T-helper 1 cell treated with Interleukin-12 subunit alpha and Interleukin-12 subunit beta and Interleukin-4 antibody, amounts not matched to agents 30 μg/mL and 1 μg/mL, for 36 hours (primary cell): ENCODE results near the gene NOX5.

Source experiments
- H3K27ac Mint-ChIP-seq: one replicate; pipeline ENCODE4 v1.8.0; 2021; ENCODE audit warnings: mild to moderate bottlenecking, mixed read lengths
- H3K27me3 Mint-ChIP-seq: one replicate; pipeline ENCODE4 v1.8.0; 2021; ENCODE audit warnings: low read depth, mixed read lengths
- H3K36me3 Mint-ChIP-seq: one replicate; pipeline ENCODE4 v1.8.0; 2021; ENCODE audit warnings: low read depth, mixed read lengths
- H3K4me1 Mint-ChIP-seq: one replicate; pipeline ENCODE4 v1.8.0; 2021; ENCODE audit warnings: low read depth, mixed read lengths
- H3K4me3 Mint-ChIP-seq: one replicate; pipeline ENCODE4 v1.8.0; 2021; ENCODE audit warnings: mild to moderate bottlenecking, moderate library complexity, mixed read lengths
- H3K9me3 Mint-ChIP-seq: one replicate; pipeline ENCODE4 v1.8.0; 2021; ENCODE audit warnings: mixed read lengths

The NOX5 gene

DNA sequence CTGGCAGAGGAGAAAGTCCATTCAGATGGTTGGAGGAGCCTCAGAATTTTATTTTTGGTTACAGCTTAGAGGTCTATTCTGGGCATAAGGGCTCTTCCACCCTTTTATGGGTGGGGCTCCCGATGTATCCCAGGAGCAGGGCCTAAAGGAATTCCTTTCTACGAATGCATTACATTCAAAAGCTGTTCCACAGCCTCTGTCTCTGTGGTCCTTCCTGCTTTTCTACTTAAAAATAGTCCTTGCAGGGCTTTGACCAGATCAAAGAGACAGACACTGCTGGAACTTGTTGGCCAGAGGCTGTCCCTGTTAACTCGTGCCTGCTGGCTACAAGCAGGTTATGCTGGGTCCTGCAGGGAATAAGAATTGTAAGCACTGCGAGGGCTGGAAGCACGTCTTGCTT, 14.4 kb upstream of the NOX5 start:
- Mint-ChIP-seq H3K9me3 (no peaks in the 10 kb centered on the region), H3K4me3 (no peak overlapping the region), H3K27ac (no peak overlapping the region), H3K4me1 (no peaks in the 10 kb centered on the region), H3K27me3 (peaks cover 8% of the 10 kb centered on the region), H3K36me3 (no peaks in the 10 kb centered on the region)

DNA sequence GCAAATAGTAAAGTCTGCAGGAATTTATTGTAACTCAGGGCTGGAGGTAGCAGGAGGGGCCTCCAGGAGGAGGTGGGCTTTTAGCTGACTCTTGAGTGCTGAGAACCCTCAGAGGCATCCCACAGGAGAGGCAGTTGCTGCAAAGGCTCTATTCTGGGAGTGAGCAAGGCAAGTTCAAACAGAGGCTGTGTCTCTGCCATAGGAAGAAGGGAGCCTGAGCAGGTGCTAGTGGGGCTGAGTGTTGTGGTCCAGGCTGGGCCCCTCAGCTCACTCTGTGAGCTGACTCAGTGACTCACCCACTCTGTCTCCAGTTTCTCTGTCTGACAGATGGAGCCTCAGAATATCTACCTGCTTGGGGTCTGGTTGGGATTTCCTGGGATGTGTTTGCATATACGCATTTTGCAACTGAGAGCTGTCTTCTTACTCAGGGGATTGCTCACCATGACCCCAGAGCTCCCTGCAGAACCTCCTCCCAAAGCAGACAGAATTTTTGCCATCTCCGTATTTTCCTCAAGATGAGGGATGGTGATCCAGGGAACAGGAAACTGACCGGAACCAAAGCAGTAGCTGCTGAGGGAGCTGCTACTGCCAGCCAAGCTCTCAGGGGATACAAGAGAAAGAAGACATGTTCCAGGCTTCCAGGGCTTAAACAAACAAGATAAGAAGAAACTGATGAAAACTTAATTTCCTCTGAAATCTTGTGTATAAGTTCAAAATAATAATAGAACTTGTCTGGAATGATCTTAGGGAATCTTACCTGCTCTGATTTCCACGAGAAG, 13.6 kb upstream of the NOX5 start:
- Mint-ChIP-seq H3K4me1 (no peaks in the 10 kb centered on the region), H3K27ac (no peak overlapping the region), H3K36me3 (no peaks in the 10 kb centered on the region), H3K4me3 (no peak overlapping the region), H3K9me3 (no peaks in the 10 kb centered on the region), H3K27me3 (peaks cover 8% of the 10 kb centered on the region)

DNA sequence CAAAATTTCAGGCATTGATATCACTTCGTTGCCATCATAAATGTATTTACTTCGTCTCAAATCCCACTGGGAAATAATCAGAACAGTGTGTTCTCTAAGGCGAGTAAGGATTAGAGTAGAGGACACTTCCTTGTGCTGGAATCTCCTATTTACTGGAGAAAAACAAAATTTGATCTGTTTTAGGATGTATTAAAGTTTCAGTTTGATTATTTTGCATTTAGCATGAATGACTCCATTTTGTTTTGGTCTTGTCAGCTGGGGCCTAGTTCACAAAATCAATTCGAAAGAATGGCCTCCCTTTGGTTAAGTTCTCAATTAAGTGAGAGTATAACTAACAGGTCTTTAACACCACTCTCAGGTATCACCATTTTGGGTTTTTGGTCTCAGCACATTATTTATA, 11.7 kb upstream of the NOX5 start:
- H3K4me3 Mint-ChIP-seq: no peak overlapping the region
- H3K9me3 Mint-ChIP-seq: peaks cover 5% of the 10 kb centered on the region
- H3K27me3 Mint-ChIP-seq: peaks cover 8% of the 10 kb centered on the region
- no peaks in the 10 kb centered on the region for H3K4me1 Mint-ChIP-seq
- H3K36me3 Mint-ChIP-seq: no peaks in the 10 kb centered on the region
- no peak overlapping the region for H3K27ac Mint-ChIP-seq

DNA sequence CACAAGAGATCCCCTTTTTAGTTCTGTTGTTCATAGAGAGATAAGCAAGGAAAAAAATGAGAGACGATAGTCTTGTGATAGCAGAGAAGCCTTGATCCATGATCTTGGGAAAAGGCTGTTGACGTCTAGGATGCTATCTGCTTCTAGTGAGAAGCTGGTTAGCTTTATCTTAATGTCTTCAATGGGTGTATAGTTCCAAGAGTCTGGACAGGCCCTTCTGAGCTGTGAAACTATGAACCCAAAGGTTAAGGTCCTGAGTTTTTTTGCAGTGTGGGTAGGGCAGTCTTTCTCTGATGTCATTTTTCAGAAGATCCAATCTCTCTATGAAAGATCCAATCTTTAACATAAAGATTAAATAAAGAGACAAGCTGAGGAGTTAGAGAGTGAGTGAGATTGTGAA, 10.5 kb upstream of the NOX5 start:
- Mint-ChIP-seq H3K27ac (no peak overlapping the region), H3K27me3 (peaks cover 8% of the 10 kb centered on the region), H3K36me3 (no peaks in the 10 kb centered on the region), H3K9me3 (peaks cover 16% of the 10 kb centered on the region), H3K4me3 (no peak overlapping the region), H3K4me1 (no peaks in the 10 kb centered on the region)

DNA sequence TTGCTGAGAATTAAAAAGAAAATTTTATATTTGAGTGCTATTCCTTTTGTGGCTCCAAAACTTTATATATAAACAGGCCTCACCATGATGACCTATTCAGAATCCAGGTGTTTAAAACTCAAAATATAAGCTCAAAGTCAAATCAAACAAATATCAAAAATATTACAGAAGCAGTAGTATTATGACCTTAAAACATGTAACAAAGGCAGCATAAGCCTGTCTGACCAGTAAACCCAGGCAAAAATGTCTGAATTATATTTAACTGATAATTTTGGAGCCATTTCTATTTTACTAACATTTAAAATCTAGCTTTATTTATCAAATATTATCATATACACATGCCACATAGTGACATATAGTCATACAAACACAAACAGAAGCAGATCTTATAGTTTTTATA, 6.4 kb upstream of the NOX5 start:
- Mint-ChIP-seq H3K4me1 (no peaks in the 10 kb centered on the region), H3K27ac (no peak overlapping the region), H3K4me3 (no peak overlapping the region), H3K27me3 (peaks cover 8% of the 10 kb centered on the region), H3K36me3 (no peaks in the 10 kb centered on the region), H3K9me3 (peaks cover 22% of the 10 kb centered on the region)

DNA sequence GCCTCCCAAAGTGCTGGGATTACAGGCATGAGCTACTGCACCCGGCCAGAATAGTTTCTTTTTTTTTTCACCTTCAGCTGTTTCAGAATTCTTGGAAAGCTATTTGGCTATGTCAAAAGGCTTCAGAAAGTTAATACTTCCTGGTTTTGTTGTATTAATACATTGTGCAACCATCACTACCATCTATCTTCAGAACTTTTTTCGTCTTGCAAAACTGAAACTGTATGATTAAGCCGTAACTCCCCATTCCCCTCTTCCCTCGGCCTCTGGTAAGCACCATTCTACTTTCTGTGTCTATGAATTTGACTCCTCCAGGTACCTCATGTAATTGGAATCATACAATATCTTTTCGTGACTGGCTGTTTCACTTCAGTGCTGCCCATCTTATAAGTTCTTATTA, 5.2 kb upstream of the NOX5 start:
- Mint-ChIP-seq H3K27me3 (peaks cover 6% of the 10 kb centered on the region), H3K4me1 (no peaks in the 10 kb centered on the region), H3K9me3 (peaks cover 22% of the 10 kb centered on the region), H3K36me3 (no peaks in the 10 kb centered on the region), H3K27ac (no peak overlapping the region), H3K4me3 (no peak overlapping the region)

DNA sequence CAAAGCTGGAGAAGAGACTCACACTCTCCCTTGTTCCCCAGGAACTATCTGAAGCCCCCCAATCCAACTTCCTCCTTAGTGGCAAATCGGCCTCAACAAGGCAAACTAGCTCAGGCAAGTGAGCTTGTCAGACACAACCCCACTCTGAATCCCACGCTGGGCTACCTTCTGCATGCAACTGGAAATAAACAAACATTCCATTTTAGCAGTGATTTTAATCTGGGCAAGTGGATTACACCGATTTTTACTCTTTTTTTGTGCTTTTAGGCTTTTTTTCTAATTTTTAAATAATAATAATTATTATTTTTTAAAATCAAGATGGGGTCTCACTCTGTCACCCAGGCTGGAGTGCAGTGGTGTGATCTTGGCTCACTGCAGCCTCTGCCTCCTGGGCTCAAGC, 2.9 kb upstream of the NOX5 start:
- Mint-ChIP-seq H3K4me1 (no peaks in the 10 kb centered on the region), H3K9me3 (peaks cover 22% of the 10 kb centered on the region), H3K36me3 (no peaks in the 10 kb centered on the region), H3K27ac (no peak overlapping the region), H3K4me3 (no peak overlapping the region), H3K27me3 (peaks cover 6% of the 10 kb centered on the region)

DNA sequence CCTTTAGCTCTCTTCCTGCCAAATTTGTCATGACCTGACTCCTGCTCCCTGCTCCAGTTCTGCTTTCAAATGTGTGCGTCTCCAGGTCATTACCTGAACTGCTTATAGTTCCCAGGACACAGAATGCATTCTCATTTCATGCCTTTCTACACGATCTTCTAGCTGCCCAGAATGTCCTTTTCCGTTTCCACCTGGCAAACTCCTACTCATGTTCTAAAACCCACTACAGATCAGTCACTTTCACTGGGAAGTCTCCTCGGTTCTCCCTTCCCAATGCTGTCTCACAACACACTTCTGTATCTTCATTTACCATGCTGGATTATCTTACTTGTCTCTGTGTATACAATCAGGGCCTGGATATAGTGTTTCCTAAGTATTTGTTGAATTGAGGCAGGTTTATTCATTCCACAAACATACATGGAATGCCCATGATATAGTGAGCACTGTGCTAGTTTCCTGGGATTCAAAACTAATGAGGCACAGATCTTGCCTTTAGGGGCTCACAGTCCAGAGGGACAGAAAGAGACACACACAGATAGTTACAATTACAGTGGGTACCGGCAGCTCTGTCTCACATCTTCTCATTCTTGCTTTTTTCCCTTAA, 1.6 kb upstream of the NOX5 start:
- peaks cover 17% of the 10 kb centered on the region for H3K9me3 Mint-ChIP-seq
- H3K36me3 Mint-ChIP-seq: no peaks in the 10 kb centered on the region
- H3K4me3 Mint-ChIP-seq: no peak overlapping the region
- no peak overlapping the region for H3K27ac Mint-ChIP-seq
- peaks cover 6% of the 10 kb centered on the region for H3K27me3 Mint-ChIP-seq
- H3K4me1 Mint-ChIP-seq: no peaks in the 10 kb centered on the region

DNA sequence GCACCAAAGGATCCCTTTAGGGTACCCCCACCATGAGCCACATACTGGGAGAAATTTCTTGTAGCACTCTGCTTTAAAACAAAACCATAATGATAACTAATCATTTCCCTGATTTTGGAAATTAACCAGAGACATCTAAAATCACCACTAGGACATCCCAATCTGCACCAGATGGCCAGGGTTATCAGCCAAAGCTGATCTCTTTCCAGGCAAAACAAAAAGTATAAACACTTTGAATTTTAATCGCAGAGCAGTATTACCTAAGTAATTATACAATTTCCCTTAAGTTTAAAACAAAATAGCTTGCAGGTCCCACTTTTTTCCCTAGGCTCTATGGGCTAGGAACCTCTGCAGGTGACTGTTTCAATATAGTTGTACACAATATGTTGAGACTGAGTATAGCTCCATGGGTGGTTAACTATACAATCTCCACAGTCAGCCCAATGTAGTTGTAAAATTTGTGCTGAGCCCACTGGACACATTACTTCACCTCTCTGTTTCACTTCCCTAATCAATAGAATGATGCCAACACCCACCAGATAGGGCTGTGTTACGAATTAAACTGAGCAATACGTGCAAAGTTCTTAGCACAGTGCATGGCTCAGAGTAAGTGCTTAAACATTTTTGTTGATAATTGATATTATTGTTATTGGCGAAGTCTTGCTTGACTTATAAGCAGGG, 629 bp upstream of the NOX5 start:
- no peaks in the 10 kb centered on the region for H3K36me3 Mint-ChIP-seq
- H3K4me1 Mint-ChIP-seq: no peaks in the 10 kb centered on the region
- H3K27me3 Mint-ChIP-seq: peaks cover 6% of the 10 kb centered on the region
- H3K27ac Mint-ChIP-seq: no peak overlapping the region
- H3K4me3 Mint-ChIP-seq: no peak overlapping the region
- H3K9me3 Mint-ChIP-seq: peaks cover 7% of the 10 kb centered on the region

DNA sequence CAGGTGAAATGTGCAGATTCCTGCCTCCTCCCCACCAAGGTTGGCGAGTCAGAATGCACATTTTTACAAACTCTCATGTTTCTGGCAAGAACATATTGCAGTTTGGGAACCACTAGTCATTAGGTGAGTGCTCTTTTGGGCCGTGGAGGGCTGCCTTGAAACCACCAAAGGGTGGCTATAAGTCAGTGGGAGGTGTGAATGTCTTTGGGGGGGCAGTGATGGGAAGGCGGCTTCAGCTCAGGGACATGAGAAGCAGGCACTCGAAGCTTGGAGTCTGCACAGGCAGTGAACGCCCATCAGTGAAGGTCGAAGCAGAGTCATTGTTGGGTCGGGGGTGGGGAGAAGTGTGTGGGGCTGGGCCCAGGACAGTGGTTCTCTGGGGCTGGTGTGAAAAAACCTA, 1.1 kb downstream of the NOX5 start:
- H3K36me3 Mint-ChIP-seq: no peaks in the 10 kb centered on the region
- H3K27ac Mint-ChIP-seq: no peak overlapping the region
- no peaks in the 10 kb centered on the region for H3K9me3 Mint-ChIP-seq
- H3K27me3 Mint-ChIP-seq: peaks cover 12% of the 10 kb centered on the region
- no peak overlapping the region for H3K4me3 Mint-ChIP-seq
- no peaks in the 10 kb centered on the region for H3K4me1 Mint-ChIP-seq

DNA sequence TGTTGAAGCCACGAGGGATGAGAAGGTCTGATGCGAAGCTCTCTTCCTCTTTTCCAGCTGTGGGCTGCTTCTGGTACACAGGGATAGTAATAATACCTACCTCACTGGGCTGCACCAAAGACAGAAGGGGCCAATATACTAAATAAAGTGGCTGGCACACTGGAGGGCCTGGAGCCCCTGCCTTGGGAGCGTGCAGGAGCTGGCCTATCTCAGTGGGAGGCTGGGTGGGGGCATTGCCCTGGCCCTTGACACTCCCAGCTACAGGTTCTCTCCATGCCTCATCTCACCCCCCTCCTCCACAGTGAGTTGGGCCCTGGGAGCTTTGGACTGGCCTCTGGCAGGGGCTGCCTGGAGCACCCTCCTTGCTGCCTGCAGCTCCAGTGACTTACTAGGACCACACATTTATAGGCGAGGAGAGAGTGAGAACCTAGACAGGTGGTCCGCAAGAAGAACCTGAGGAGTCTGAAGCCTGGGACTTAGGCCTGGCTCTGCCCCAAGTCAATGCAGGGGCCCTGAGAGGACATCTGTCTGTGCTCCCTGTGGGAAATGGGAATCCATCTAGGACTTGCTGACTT, 1.6 kb downstream of the NOX5 start:
- H3K4me3 Mint-ChIP-seq: no peak overlapping the region
- H3K27ac Mint-ChIP-seq: no peak overlapping the region
- no peaks in the 10 kb centered on the region for H3K36me3 Mint-ChIP-seq
- no peaks in the 10 kb centered on the region for H3K4me1 Mint-ChIP-seq
- peaks cover 12% of the 10 kb centered on the region for H3K27me3 Mint-ChIP-seq
- H3K9me3 Mint-ChIP-seq: no peaks in the 10 kb centered on the region

DNA sequence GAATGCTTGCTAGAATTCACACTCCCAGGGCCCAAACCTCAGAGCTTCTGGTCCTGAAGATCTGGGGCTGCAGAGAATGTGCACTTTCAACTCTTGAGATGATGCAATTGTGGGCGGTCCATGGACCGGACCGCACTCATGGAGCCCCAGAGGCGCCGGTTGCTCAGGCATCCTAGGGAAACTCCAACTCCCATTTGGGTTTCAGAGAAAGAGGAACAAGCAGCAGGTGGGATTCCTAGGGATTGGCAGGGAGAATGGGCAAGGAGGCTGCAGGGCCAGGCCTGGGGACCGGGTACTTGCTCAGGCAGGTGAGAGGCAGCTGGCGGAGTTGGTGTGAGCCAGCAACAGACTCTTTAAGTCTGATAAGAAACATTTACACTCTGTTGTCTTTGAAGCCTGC, 3.5 kb downstream of the NOX5 start:
- Mint-ChIP-seq H3K36me3 (no peaks in the 10 kb centered on the region), H3K27ac (no peak overlapping the region), H3K9me3 (no peaks in the 10 kb centered on the region), H3K4me1 (no peaks in the 10 kb centered on the region), H3K27me3 (peaks cover 21% of the 10 kb centered on the region), H3K4me3 (no peak overlapping the region)

DNA sequence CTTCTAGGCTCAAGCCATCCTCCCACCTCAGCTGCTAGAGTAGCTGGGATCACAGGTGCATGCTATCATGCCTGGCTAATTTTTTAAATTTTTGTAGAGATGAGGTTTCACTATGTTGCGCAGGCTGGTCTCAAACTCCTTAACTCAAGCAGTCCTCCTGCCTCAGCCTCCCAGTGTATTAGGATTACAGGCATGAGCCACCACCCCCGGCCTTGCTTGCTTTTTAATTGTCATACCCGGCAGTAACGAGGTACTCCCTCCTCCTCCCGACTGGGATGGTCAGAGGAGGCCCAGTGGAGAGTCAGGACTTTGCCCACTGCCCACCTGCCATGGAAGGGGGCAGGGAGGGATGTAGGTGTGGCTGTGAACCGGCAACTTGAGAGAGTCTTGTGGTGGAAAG, 4.5 kb downstream of the NOX5 start:
- no peaks in the 10 kb centered on the region for H3K9me3 Mint-ChIP-seq
- H3K4me3 Mint-ChIP-seq: no peak overlapping the region
- no peak overlapping the region for H3K27ac Mint-ChIP-seq
- H3K4me1 Mint-ChIP-seq: no peaks in the 10 kb centered on the region
- no peaks in the 10 kb centered on the region for H3K36me3 Mint-ChIP-seq
- peaks cover 21% of the 10 kb centered on the region for H3K27me3 Mint-ChIP-seq

DNA sequence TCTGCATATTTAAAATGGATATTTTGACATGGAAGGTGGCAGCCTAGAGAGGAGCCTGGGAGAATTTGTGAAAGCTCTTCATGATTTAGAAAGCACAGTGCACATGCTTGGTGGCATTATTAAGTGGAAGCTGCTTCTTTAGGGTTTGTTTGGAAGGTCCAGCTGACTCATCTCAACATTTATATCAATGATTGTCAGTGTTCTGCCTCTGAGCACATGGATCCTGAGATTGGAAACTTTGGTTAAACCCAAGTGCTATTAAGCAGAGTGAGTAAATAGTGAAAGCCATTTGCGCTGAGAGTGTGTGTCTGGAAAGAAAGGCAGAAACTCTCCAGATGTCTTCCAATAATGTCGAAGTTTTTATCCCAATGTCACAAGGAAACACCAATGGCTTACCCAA, 7.4 kb downstream of the NOX5 start:
- Mint-ChIP-seq H3K4me3 (no peak overlapping the region), H3K4me1 (no peaks in the 10 kb centered on the region), H3K27me3 (peaks cover 19% of the 10 kb centered on the region), H3K9me3 (no peaks in the 10 kb centered on the region), H3K27ac (no peak overlapping the region), H3K36me3 (no peaks in the 10 kb centered on the region)

DNA sequence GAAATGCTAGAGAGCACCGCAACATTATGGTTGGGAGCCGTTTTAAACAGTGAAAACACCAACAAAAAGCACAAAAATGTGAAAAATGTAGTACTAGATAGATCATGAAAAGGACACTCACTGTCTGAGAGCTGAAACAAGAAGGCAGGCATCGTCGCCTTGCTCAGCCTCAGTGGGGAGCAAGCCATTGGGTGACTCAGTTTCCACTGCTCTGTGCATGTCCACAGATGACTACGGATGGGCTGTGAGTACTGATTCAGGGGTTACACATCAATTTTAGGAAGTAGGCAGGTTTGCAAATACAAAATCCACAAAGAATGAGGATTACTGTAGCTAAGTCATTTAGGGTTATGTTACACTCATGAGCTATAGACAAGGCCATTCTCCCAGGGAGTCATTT, 10.8 kb downstream of the NOX5 start:
- no peak overlapping the region for H3K27ac Mint-ChIP-seq
- no peaks in the 10 kb centered on the region for H3K4me1 Mint-ChIP-seq
- H3K9me3 Mint-ChIP-seq: no peaks in the 10 kb centered on the region

More for the DNA sequence above, 10.8 kb downstream of the NOX5 start:
- Mint-ChIP-seq H3K27me3 (peaks cover 19% of the 10 kb centered on the region), H3K36me3 (no peaks in the 10 kb centered on the region), H3K4me3 (no peak overlapping the region)
